GM12801 (cell line): ENCODE measurements around the gene ARFGAP2.

Experiments used
- TF ChIP-seq, protein P1 (sequence below): IDR thresholded peaks from one replicate; pipeline ENCODE4 v1.5.1; 2011; ENCODE audit warnings: control low read depth; ENCODE audit not compliant: insufficient read length; ENCODE audit errors: extremely low read depth

Gene ARFGAP2

DNA sequence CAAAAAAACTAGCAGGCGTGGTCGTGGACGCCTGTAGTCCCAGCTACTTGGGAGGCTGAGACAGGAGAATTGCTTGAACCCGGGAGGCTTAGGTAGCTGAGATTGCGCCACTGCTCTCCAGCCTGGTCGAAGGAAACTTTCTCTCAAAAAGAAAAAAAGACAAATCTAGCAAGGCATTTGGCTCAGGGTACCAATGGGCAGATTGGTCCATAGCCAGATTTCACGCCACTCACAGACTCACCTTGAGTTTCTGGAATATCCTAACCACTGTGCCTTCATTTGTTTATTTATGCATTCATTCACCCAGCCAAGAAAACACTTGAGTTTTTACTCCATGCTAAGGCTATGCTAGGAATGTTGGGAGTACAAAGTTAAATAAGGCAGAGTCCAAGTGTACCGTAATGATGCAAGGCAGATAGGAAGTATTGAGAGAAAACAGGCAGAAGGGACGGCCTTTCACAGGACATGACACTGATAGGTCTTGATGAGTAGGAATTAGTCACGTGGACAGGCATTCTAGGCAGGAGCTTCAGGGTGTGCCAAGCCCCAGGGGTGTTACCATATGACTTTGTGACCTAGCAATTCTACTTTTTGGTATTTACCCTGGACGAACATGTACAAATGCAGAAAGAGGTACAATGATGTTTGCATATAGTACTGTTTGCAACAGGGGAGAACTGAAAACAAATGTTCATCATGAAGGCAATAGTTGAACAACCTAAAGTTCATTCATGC lies 12.6 kb upstream of the ARFGAP2 start:
- TF ChIP-seq, protein P1, sequence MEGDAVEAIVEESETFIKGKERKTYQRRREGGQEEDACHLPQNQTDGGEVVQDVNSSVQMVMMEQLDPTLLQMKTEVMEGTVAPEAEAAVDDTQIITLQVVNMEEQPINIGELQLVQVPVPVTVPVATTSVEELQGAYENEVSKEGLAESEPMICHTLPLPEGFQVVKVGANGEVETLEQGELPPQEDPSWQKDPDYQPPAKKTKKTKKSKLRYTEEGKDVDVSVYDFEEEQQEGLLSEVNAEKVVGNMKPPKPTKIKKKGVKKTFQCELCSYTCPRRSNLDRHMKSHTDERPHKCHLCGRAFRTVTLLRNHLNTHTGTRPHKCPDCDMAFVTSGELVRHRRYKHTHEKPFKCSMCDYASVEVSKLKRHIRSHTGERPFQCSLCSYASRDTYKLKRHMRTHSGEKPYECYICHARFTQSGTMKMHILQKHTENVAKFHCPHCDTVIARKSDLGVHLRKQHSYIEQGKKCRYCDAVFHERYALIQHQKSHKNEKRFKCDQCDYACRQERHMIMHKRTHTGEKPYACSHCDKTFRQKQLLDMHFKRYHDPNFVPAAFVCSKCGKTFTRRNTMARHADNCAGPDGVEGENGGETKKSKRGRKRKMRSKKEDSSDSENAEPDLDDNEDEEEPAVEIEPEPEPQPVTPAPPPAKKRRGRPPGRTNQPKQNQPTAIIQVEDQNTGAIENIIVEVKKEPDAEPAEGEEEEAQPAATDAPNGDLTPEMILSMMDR = no peak

DNA sequence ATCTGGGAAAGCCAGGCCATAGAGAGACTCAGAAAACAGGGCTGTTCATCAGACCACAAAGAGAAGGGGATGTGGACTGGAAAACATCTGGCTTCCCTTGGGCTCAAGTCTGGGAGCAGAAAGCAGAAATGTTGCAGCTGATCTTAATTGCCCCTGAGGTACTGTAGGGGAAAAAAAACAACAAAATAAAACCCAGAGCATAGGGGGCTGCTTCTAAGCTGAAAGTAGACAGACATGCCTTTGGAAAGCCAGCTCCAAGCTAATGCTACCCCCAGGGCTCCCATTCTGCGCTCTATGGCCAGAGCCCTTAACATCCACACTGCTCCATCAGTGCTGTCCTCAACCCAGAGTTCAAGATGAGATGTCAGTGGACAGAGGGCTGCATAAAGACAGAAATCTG lies 11.6 kb upstream of the ARFGAP2 start:
- TF ChIP-seq, protein P1 = no peak

DNA sequence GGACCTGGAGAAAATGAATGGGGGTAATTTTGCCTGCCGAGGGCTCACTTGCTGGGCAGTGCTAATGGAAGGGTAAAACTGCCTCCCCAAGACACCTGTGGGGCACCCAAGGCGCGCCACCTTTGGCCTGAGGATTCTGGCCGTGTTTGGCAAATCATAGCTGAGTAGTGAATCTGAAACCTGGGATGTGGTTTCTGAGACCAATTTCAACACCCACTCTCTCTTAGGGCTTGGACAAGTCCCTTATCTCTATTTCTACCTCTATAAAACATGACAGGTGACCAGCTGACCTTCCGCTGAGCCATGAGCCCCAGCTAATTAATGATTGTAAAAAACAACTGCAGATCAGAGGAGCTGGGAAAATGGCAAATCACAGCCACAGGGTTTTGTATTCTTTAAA lies 11.0 kb upstream of the ARFGAP2 start:
- TF ChIP-seq, protein P1 = no peak

DNA sequence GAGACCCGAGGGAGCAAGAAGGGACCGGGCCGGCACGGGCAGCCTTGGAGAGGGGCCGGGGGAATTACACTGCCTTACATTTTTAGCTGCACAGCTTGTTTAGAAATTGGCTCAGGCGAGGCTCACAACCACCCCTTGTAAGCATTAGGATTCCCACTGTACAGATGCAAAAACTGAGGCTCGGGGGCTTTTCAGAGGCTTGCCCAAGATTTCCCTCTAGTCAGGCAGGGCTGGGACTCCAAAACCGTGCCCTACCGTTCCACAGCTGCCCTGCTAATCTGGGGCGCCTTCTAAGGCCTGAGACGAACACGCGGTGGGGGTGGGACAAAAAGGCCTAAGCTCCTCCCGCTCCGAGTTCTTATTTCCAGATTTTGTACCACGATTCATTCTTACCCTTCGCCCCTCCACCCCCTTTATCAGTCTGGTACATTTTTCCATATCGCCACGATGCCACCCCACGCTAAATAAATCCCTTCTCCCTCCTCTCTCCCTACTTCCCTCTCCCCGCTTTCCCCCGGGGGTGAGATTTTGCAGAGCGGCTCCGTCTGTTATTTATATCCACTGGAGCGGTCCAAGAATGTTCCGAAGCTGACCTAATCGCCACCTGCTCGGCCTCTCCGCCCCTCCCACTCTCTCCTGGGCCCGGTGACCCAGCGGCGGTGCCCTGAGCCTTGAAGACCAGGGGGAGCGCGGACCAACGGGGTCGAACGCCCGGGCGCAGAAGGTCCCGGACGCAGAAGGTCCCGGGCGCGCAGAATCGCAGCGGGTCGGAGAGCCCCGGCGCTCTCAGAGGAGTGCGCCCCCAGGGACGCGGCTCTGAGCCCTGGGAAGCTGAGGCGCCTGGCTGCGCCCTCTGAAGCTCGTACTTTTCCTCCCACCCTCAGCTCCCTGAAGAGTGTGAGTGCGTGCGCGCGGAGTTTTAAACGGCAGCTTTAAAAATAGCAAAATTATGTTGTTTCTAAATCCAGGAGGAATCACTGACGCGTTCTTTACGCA lies 10.3 kb upstream of the ARFGAP2 start:
- TF ChIP-seq, protein P1 = no peak

DNA sequence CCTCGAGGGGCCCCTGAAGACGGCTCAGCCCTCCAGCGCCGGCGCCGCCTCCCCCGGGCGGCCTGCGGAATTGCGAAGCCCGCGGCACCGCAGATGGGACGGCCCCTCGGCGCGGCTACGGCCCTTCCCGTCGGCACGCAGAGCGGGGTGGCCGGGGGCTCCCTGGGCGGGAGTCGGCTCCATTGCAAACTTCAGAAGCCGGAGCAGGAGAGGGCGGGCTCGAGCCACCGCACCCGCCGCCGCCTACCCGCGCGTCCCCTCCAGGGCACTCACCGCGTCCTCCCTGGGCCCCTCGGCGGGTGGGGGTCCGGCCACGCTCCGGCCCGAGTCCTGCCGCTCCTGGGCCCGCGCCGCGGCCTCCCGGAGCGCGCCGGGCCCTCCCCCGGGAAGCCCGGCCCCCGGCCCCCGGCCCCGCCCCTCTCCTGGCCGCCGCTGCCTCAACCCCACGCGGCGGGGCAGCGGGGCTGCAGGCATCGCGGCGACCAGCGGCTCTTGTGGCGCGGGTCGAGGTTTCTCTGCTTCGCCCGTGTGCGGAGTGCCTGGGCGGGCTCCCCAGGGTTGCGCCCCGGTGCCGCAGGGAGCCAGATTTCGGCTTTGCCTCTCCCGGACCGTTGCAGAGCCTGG lies 9.5 kb upstream of the ARFGAP2 start, which contains the start of gene PACSIN3:
PACSIN3 (minus strand) TSS at position 359 of the 624 bp plus-strand sequence. CDS start 3,707 bp downstream, outside the sequence.
- TF ChIP-seq, protein P1 = no peak

DNA sequence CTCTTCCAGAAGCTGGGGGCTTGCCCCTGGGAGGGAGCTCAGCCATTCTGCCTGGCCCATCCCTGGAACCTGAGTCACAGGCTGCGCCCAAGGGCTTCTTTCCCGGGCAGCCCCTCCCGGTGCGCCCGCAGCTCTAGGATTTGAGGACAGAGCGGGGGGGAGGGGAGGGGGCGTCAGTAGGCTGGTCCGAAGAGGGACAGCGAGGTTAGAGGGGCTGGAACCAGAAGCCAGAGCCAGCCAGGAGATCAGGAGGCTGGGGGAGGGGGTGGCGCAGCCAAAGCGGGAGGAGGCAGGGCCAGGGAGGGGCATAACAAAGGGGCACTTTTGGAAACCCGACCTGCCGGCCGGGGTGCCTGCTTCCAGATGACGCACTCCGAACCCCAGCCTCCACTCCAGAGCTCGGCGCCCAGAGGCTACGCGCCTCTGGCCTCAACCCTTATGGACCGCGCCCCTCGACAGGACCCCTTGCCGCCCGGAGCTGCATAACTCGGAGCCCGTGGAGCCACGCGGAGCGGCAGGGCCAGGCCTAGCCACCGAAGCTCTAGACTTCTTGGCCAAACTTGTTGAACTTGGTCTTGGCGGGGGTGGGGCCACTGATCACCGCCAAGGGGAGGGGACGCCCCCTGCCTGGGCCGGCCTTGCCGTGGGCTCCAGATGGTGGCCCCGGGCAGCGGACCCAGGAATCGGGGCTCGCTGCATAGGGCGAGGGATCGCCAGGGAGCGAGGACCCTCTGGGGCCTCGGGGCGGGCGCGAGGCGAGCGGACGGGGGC lies 8.8 kb upstream of the ARFGAP2 start:
- TF ChIP-seq, protein P1 = no peak
